Right lobe of liver (tissue), 6 donors: Measurements from ENCODE around the gene SELENOT. TPM values are rescaled to one million over a fixed set of nuclear protein-coding genes. Genes with fewer than 3 reads are reported as not detected.
"Not testable (repeated sequence)": the region's sequence is repeated elsewhere in the genome, so short reads cannot be mapped to it uniquely, and the experiment has no call there.

Source experiments
- ATAC-seq, 4 donors: fragments of 200-7000 bp; cut with Tn5 transposase; one replicate each; pipeline ENCODE4 v1.9.1; 2020; ENCODE audit warnings: mild to moderate bottlenecking in 4 of 4, moderate library complexity in 4 of 4
- DNase-seq, 3 donors: peaks; one replicate each; pipeline ENCODE4 v3.0.0-alpha.2; 2020
- H3K27ac ChIP-seq, 3 donors: fragments of 200-600 bp; one replicate each; pipeline ENCODE4 v1.8.0; 2022
- H3K27me3 ChIP-seq, 2 donors: fragments of 200-600 bp; one replicate each; pipeline ENCODE4 v1.8.0; 2022
- H3K36me3 ChIP-seq, 4 donors: fragments of 200-600 bp; sonication (generic) in 1 of 4; one replicate each; pipeline versions ENCODE4 v1.5.1 to v1.8.0; 2017 to 2022; ENCODE audit warnings: control low read depth in 1 of 4
- H3K4me1 ChIP-seq, 4 donors: fragments of 200-600 bp; sonication (generic) in 1 of 4; one replicate each; pipeline versions ENCODE4 v1.5.1 to v1.8.0; 2017 to 2022; ENCODE audit warnings: control low read depth in 1 of 4
- H3K4me3 ChIP-seq, 3 donors: fragments of 200-600 bp; one replicate each; pipeline ENCODE4 v1.8.0; 2022
- H3K9me3 ChIP-seq, 4 donors: fragments of 200-600 bp; sonication (generic) in 1 of 4; one replicate each; pipeline versions ENCODE4 v1.5.1 to v1.8.0; 2017 to 2022; ENCODE audit warnings: control low read depth in 1 of 4
- POLR2A ChIP-seq: fragments of 450-650 bp; IDR thresholded peaks from one replicate; pipeline ENCODE4 v1.6.1; 2017; ENCODE audit warnings: antibody characterized with exemption, mild to moderate bottlenecking
- WGBS: methylation state at CpG from one replicate; pipeline ENCODE4 v1.1.6; 2018; ENCODE audit warnings: low coverage, low lambda C conversion rate; ENCODE audit not compliant: insufficient coverage; ENCODE audit errors: missing lambda C conversion rate; 5-methylcytosine and 5-hydroxymethylcytosine counted together
- intact Hi-C, 2 donors: fragments of 100-400 bp; cut with DNase I; formaldehyde crosslinking; loops; one replicate each; pipeline versions ENCODE4 v1.11.2 to v1.14.1; 2022
- total RNA-seq, 6 experiments: library from RNA; depleted of rRNA in 2 of 6; stranded (reverse); fragments of >200 nt in 2 of 6; fragmentation: NEBNext Ultra II Directional in 3 of 6; extraction: Animal tissue kit (Norgen Biotek cat#: 25700) in 3 of 6; gene quantifications; one replicate each; pipeline versions ENCODE4 v1.1.0 to v1.2.4, GENCODE V29; 2016 to 2023
- TF ChIP-seq, protein P1 (sequence below), 4 donors: fragments of 200-600 bp in 3 of 4; fragments of 450-650 bp in 1 of 4; IDR thresholded peaks; one replicate each; pipeline versions ENCODE4 v1.5.1 to v1.8.0; 2016 to 2022; ENCODE audit warnings: antibody characterized with exemption in 4 of 4, mild to moderate bottlenecking in 2 of 4
- donor health status: DM: no; HTN: yes; CAD: no.
- donor health status: DM: no; HTN: no; CAD: no.
- donor health status: DM: no; HTN: no; CAD: no.
- donor health status: DM: no; HTN: yes; CAD: no.
- donor health status: DM: no; HTN: yes; CAD: no.

Gene SELENOT
- total RNA-seq, 6 experiments from 2014 or later: 51.1 to 72.8 (median 63.4) TPM

- TF ChIP-seq, protein P1, sequence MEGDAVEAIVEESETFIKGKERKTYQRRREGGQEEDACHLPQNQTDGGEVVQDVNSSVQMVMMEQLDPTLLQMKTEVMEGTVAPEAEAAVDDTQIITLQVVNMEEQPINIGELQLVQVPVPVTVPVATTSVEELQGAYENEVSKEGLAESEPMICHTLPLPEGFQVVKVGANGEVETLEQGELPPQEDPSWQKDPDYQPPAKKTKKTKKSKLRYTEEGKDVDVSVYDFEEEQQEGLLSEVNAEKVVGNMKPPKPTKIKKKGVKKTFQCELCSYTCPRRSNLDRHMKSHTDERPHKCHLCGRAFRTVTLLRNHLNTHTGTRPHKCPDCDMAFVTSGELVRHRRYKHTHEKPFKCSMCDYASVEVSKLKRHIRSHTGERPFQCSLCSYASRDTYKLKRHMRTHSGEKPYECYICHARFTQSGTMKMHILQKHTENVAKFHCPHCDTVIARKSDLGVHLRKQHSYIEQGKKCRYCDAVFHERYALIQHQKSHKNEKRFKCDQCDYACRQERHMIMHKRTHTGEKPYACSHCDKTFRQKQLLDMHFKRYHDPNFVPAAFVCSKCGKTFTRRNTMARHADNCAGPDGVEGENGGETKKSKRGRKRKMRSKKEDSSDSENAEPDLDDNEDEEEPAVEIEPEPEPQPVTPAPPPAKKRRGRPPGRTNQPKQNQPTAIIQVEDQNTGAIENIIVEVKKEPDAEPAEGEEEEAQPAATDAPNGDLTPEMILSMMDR (IDR thresholded peaks at IDR 0.05): no peak
- TF ChIP-seq POLR2A: no peak
- Histone ChIP-seq H3K27ac (no peak overlapping the region), H3K9me3 (no peaks in the 10 kb centered on the region), H3K4me3 (no peak overlapping the region), H3K27me3 (no peaks in the 10 kb centered on the region), H3K36me3 (peaks cover 0 to 10% (median 1%) of the 10 kb centered on the region in 4 donors), H3K4me1 (peaks cover 0 to 21% (median 3%) of the 10 kb centered on the region in 4 donors)
- 69% methylated on average over 1 of the region's 2 CpGs for WGBS
- ATAC-seq: no peak
- no peak for DNase-seq
- intact Hi-C loops: no loop called here
These were observed 10.8 kb downstream of the SELENOT start for GRCh38 chr3:150613709-150614480.

- TF ChIP-seq POLR2A: no peak
- TF ChIP-seq, protein P1 (IDR thresholded peaks at IDR 0.05): no peak
- ATAC-seq (no peak), DNase-seq (no peak)
- Histone ChIP-seq H3K27me3 (no peaks in the 10 kb centered on the region), H3K4me1 (no peaks in the 10 kb centered on the region), H3K36me3 (peaks cover 0 to 12% (median 5%) of the 10 kb centered on the region in 4 donors), H3K9me3 (no peaks in the 10 kb centered on the region), H3K4me3 (no peak overlapping the region), H3K27ac (no peak overlapping the region)
- intact Hi-C loops: no loop called here
- WGBS: 86% methylated on average over 5 of the region's 7 CpGs
These were observed 17.0 kb downstream of the SELENOT start for GRCh38 chr3:150620002-150620689.

- H3K9me3 ChIP-seq, H3K27me3 ChIP-seq, ATAC-seq, H3K4me1 ChIP-seq, DNase-seq, H3K4me3 ChIP-seq, intact Hi-C loops, H3K27ac ChIP-seq: not testable (repeated sequence)
- peaks cover 4 to 33% (median 15%) of the 10 kb centered on the region in 4 donors for H3K36me3 ChIP-seq
These were observed 19.8 kb downstream of the SELENOT start for GRCh38 chr3:150622955-150623354.

DNA sequence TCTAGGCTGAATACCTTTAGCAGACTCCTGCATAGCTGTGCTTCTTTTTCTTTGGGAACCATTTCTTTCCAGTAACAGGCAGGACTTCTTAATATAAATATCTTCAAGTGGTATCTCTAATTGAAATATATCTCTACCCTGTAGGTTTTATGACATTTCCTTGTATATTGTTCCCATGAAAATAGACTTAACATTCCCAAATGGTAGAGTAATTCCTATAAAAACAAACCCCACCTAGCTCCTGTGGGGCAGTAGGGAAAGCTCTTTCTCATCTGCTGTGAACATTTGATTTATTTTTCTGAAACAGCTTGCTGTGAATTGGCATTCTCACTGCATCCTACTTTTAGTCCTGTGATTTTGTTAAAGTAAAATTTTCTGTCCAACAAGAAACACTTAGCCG lies 20.8 kb downstream of the SELENOT start:
- H3K4me3 ChIP-seq: no peak overlapping the region
- H3K36me3 ChIP-seq: peaks cover 4 to 35% (median 18%) of the 10 kb centered on the region in 4 donors
- H3K27ac ChIP-seq: no peak overlapping the region
- H3K9me3 ChIP-seq: no peaks in the 10 kb centered on the region
- TF ChIP-seq POLR2A: no peak
- TF ChIP-seq, protein P1 (IDR thresholded peaks at IDR 0.05): no peak
- DNase-seq (no peak), ATAC-seq (no peak)
- intact Hi-C loops: no loop called here
- no peaks in the 10 kb centered on the region for H3K4me1 ChIP-seq
- no peaks in the 10 kb centered on the region for H3K27me3 ChIP-seq
- WGBS: 83% methylated on average over 1 of the region's 1 CpG
